GM12878 (cell line): Measurements from ENCODE around the gene TBC1D8B. TPM values are rescaled to one million over a fixed set of nuclear protein-coding genes. Genes with fewer than 3 reads are reported as not detected.

Experiments used
- ATAC-seq: fragments of 200-7000 bp; cut with Tn5 transposase; 3 replicates; pipeline ENCODE4 v1.9.1; 2020; ENCODE audit warnings: mild to moderate bottlenecking, moderate library complexity
- BruUV-seq: library from RNA; stranded (reverse); fragments of 400-500 nt; replicated peaks from 2 replicates; lab custom pipeline; 2021; lab: Mats Ljungman, UMichigan
- CTCF ChIA-PET: fragments of 300-600 bp; sonication (Branson Sonifier 250); formaldehyde crosslinking; extraction: SDS; loops from one replicate; lab custom pipeline; 2021; ENCODE audit warnings: inconsistent platforms; lab: Yijun Ruan, JAX
- POLR2A ChIA-PET: fragments of 350-600 bp; formaldehyde crosslinking; extraction: SDS; loops from one replicate; lab custom pipeline; 2021; ENCODE audit warnings: inconsistent platforms; lab: Charles Lee
- RAD21 ChIA-PET: fragments of 300-600 bp; sonication (Branson Sonifier 250); formaldehyde crosslinking; loops from one replicate; lab custom pipeline; 2023; ENCODE audit warnings: antibody characterized with exemption; ENCODE audit not compliant: unreplicated experiment; lab: Charles Lee
- SMC1A ChIA-PET: fragments of 300-600 bp; sonication (Branson Sonifier 250); formaldehyde crosslinking; loops from one replicate; lab custom pipeline; 2023; ENCODE audit not compliant: unreplicated experiment, uncharacterized antibody; lab: Charles Lee
- DNase-seq: peaks from one replicate; pipeline ENCODE4 v3.0.0-alpha.2; 2011; ENCODE audit warnings: low read depth, low spot score
- FAIRE-seq: peaks from 3 replicates; lab custom pipeline; 2011; peaks lifted over from hg19 to GRCh38; lab: Jason Lieb, UNC
- H2AFZ ChIP-seq: 2 replicates; pipeline ENCODE4 v1.6.0; 2011; ENCODE audit warnings: low read depth, low read length, control low read depth; ENCODE audit not compliant: control insufficient read depth
- H3K27ac ChIP-seq: 2 replicates; pipeline ENCODE4 v1.5.1; 2011; ENCODE audit warnings: control low read depth; ENCODE audit not compliant: control insufficient read depth, insufficient read depth
- H3K27me3 ChIP-seq, 2 experiments: replicated peaks in 1 of 2; 2 replicates each; pipeline versions ENCODE4 v1.6.0 to v1.6.1; 2011; ENCODE audit warnings: low read length in 1 of 2; ENCODE audit not compliant: control insufficient read depth in 2 of 2, insufficient read depth in 2 of 2
- H3K36me3 ChIP-seq, 2 experiments: 2 replicates each; pipeline ENCODE4 v1.5.1; 2011; ENCODE audit warnings: low read length in 1 of 2; ENCODE audit not compliant: control insufficient read depth in 2 of 2, insufficient read depth in 2 of 2
- H3K4me1 ChIP-seq: 2 replicates; pipeline ENCODE4 v1.6.1; 2011; ENCODE audit warnings: mild to moderate bottlenecking, low read length, moderate library complexity, mixed read lengths; ENCODE audit not compliant: control insufficient read depth, insufficient read depth
- H3K4me2 ChIP-seq: 2 replicates; pipeline ENCODE4 v1.6.0; 2011; ENCODE audit warnings: control low read depth; ENCODE audit not compliant: control insufficient read depth, insufficient read depth
- H3K4me3 ChIP-seq: fragments of 200-600 bp; sonication (generic); 2 replicates; pipeline ENCODE4 v1.5.1; 2016
- H3K79me2 ChIP-seq: 2 replicates; pipeline ENCODE4 v1.6.0; 2011; ENCODE audit warnings: low read length; ENCODE audit not compliant: control insufficient read depth, insufficient read depth
- H3K9ac ChIP-seq: 2 replicates; pipeline ENCODE4 v1.8.0; 2011; ENCODE audit warnings: low read length, control low read depth, mixed read lengths; ENCODE audit not compliant: control insufficient read depth, insufficient read depth
- H3K9me3 ChIP-seq: replicated peaks from 3 replicates; pipeline ENCODE4 v1.5.1; 2011; ENCODE audit warnings: mild to moderate bottlenecking, low read length; ENCODE audit not compliant: control insufficient read depth, insufficient read depth
- H4K20me1 ChIP-seq: 2 replicates; pipeline ENCODE4 v1.6.0; 2011; ENCODE audit not compliant: control insufficient read depth, insufficient read depth
- BRCA1 ChIP-seq: IDR thresholded peaks from 2 replicates; pipeline ENCODE4 v1.6.1; 2011; ENCODE audit warnings: low read depth, low read length, improper control_type of control experiment
- CBX3 ChIP-seq: fragments of 200-600 bp; sonication (generic); IDR thresholded peaks from 2 replicates; pipeline ENCODE4 v1.6.1; 2016; ENCODE audit warnings: low read depth, borderline replicate concordance
- CEBPB ChIP-seq, 2 experiments: fragments of 150-350 bp in 1 of 2; IDR thresholded peaks; 2 replicates each; pipeline ENCODE4 v1.6.1; 2012 to 2014; ENCODE audit warnings: low read depth in 2 of 2, low read length in 2 of 2, borderline replicate concordance in 1 of 2, inconsistent platforms in 1 of 2
- CHD1 ChIP-seq: IDR thresholded peaks from 2 replicates; pipeline ENCODE4 v1.6.1; 2012; ENCODE audit warnings: low read depth, low read length, improper control_type of control experiment
- KAT2A ChIP-seq: conservative IDR thresholded peaks from 2 replicates; pipeline ENCODE4 v1.6.1; 2011; ENCODE audit warnings: low read depth, low read length; ENCODE audit not compliant: control insufficient read depth
- MEF2B ChIP-seq: fragments of 450-650 bp; IDR thresholded peaks from 2 replicates; pipeline ENCODE4 v1.6.1; 2018; ENCODE audit warnings: mild to moderate bottlenecking, moderate library complexity; ENCODE audit not compliant: partially characterized antibody, poor library complexity, severe bottlenecking
- NKRF ChIP-seq: fragments of 450-650 bp; conservative IDR thresholded peaks from 2 replicates; pipeline ENCODE4 v1.6.1; 2017; ENCODE audit warnings: mild to moderate bottlenecking, moderate library complexity
- NR2C1 ChIP-seq: fragments of 450-650 bp; IDR thresholded peaks from 2 replicates; pipeline ENCODE4 v1.6.1; 2017; ENCODE audit warnings: antibody characterized with exemption, mild to moderate bottlenecking, moderate library complexity
- NR2C2 ChIP-seq: IDR thresholded peaks from 2 replicates; pipeline ENCODE4 v1.6.1; 2011; ENCODE audit warnings: borderline replicate concordance, low read depth; ENCODE audit not compliant: control insufficient read depth, insufficient read length
- REST ChIP-seq: IDR thresholded peaks from 2 replicates; pipeline ENCODE4 v1.6.1; 2012; ENCODE audit warnings: mild to moderate bottlenecking, low read depth, low read length
- SREBF1 ChIP-seq: IDR thresholded peaks from 2 replicates; pipeline ENCODE4 v1.6.1; 2012; ENCODE audit warnings: mild to moderate bottlenecking, low read length
- STAT3 ChIP-seq: IDR thresholded peaks from 2 replicates; pipeline ENCODE4 v1.6.1; 2011; ENCODE audit warnings: low read depth, low read length, improper control_type of control experiment
- WRNIP1 ChIP-seq: IDR thresholded peaks from 2 replicates; pipeline ENCODE4 v1.6.1; 2011; ENCODE audit warnings: low read depth, low read length, improper control_type of control experiment, borderline replicate concordance
- ZBTB11 ChIP-seq: fragments of 450-650 bp; formaldehyde crosslinking; IDR thresholded peaks from 2 replicates; pipeline ENCODE4 v1.5.0; 2022; ENCODE audit warnings: mild to moderate bottlenecking, missing genetic modification characterization
- WGBS: methylation state at CpG from one replicate; pipeline ENCODE4 v1.1.6; 2016; ENCODE audit warnings: low lambda C conversion rate; ENCODE audit not compliant: insufficient replicate concordance, insufficient coverage; ENCODE audit errors: missing lambda C conversion rate; 5-methylcytosine and 5-hydroxymethylcytosine counted together
- in situ Hi-C: fragments of 300-500 bp; cut with MboI; formaldehyde crosslinking; loops from 9 replicates; pipeline ENCODE4 v1.14.3; 2018; ENCODE audit warnings: mixed read lengths
- intact Hi-C: fragments of 100-400 bp; cut with micrococcal nuclease; formaldehyde crosslinking; loops from one replicate; pipeline ENCODE4 v1.14.2; 2022; ENCODE audit not compliant: unreplicated experiment
- polyA plus RNA-seq, 11 experiments: library from polyadenylated mRNA; depleted of rRNA in 4 of 11; unstranded in 6 of 11; stranded (reverse) in 5 of 11; fragments of >200 nt; fragmentation: Nextera tagmentation in 4 of 11; fragmentation: Illumina TruSeq in 1 of 11; extraction: Ambion mirVana in 4 of 11; extraction: Trizol in 1 of 11; gene quantifications; 1 replicate in 1 of 11; 2 replicates in 10 of 11; pipeline versions ENCODE4 v1.2.1 to v1.2.3, GENCODE V29; 2011 to 2016; ENCODE audit warnings: inconsistent platforms in 2 of 11, missing spikeins in 2 of 11, low read depth in 1 of 11
- total RNA-seq, 4 experiments: library from RNA; depleted of rRNA in 3 of 4; stranded (reverse); fragments of >200 nt in 3 of 4; fragmentation: Illumina TruSeq in 1 of 4; extraction: Trizol in 1 of 4; gene quantifications; 2 replicates each; pipeline versions ENCODE4 v1.2.1 to v1.2.3, GENCODE V29; 2013 to 2021

Gene TBC1D8B
- total and polyA plus RNA-seq, 10 of the 15 experiments (the other 5 are each of a cell fraction or from before 2014, with no cell fraction given): 0.95 to 2.6 (median 1.6) TPM

- CTCF ChIA-PET: interaction anchor here (1.2 kb wide), 2 partner anchors 9 to 11 kb away, joined by 3 read pairs; no protein-coding TSS in a partner anchor
- no peak overlapping the region for H2AFZ ChIP-seq
- TF ChIP-seq CEBPB (IDR thresholded peaks at IDR 0.05; ENCODE audit: borderline replicate concordance in 1 of 2, low read depth in 2 of 2, low read length in 2 of 2): no peak
- TF ChIP-seq CHD1: no peak
- TF ChIP-seq STAT3: no peak
- no peak for TF ChIP-seq KAT2A
- no peak for TF ChIP-seq REST
- TF ChIP-seq NR2C1: no peak
- no peak for TF ChIP-seq CBX3
- no peak for TF ChIP-seq ZBTB11
- no peak for TF ChIP-seq NR2C2
- TF ChIP-seq BRCA1: no peak
- no peak for TF ChIP-seq MEF2B
- no peak for TF ChIP-seq WRNIP1
- TF ChIP-seq SREBF1: no peak
- TF ChIP-seq NKRF: no peak
- H3K4me3 ChIP-seq: no peak overlapping the region
- no peaks in the 10 kb centered on the region for H3K27me3 ChIP-seq
- WGBS: 34% methylated on average over 6 of the region's 6 CpGs
- H4K20me1 ChIP-seq: no peaks in the 10 kb centered on the region
- H3K9me3 ChIP-seq: no peaks in the 10 kb centered on the region
- H3K79me2 ChIP-seq: no peaks in the 10 kb centered on the region
- H3K9ac ChIP-seq: no peak overlapping the region
- no peak for FAIRE-seq
- no peak overlapping the region for H3K27ac ChIP-seq
- intact Hi-C loops (no loop called here), in situ Hi-C loops (no loop called here)
- no TSS peak for BruUV-seq
- no peaks in the 10 kb centered on the region for H3K36me3 ChIP-seq
- DNase-seq: no peak
- no peak for ATAC-seq
- SMC1A ChIA-PET: no interaction called here
- POLR2A ChIA-PET: no interaction called here
- no peaks in the 10 kb centered on the region for H3K4me1 ChIP-seq
- no peak overlapping the region for H3K4me2 ChIP-seq
- RAD21 ChIA-PET: no interaction called here
Measured at GRCh38 chrX:106906361-106906760, 103.9 kb downstream of the TBC1D8B start.
